ENCODE results near the gene KDM2A. TPM values are rescaled to one million over a fixed set of nuclear protein-coding genes. Genes with fewer than 3 reads are reported as not detected.

The KDM2A gene
- total and polyA plus RNA-seq, 2 experiments from 2014 or later, result 25.0 to 54.1 TPM

DNA sequence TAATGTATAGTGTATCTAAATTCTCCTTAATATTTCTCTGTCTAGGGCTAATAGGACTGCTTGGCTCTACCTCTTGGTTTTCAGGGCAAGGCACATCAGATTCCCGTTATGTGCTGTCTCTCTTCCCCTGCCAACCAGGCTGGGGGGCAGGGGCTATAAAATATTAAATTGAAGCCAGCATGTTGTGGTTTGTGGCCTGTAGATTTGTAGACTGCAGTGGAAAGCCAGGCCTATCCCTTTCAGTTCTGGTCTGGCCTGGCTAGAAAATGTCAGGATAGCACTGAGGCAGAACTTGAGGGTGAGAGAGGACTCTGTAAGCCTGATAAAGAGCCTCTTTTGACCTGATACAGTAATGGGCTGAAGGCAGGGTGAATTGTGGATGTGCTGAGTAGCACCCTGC lies 132.8 kb downstream of the KDM2A start:
- Histone ChIP-seq H3K27ac (ENCODE audit: low read depth) (no peak overlapping the region), H2AFZ (no peak overlapping the region), H3K4me3 (no peak overlapping the region), H3F3A (replicated peaks; ENCODE audit: low read depth) (peaks cover 37% of the 10 kb centered on the region), H3K36me3 (ENCODE audit: insufficient read depth) (peaks cover 85% of the 10 kb centered on the region), H3K79me2 (replicated peaks; ENCODE audit: insufficient read depth) (peaks cover 8% of the 10 kb centered on the region), H3K27me3 (ENCODE audit: insufficient read depth) (no peaks in the 10 kb centered on the region), H3K4me2 (no peak overlapping the region), H3K9me2 (ENCODE audit: insufficient read depth) (no peaks in the 10 kb centered on the region), H4K20me1 (replicated peaks; ENCODE audit: insufficient read depth) (peaks cover 54% of the 10 kb centered on the region), H3K4me1 (ENCODE audit: insufficient read depth) (no peaks in the 10 kb centered on the region)
- no peak overlapping the region for H3K27ac Mint-ChIP-seq
- H3K9me3 Mint-ChIP-seq, result no peaks in the 10 kb centered on the region
- no peaks in the 10 kb centered on the region for H3K4me1 Mint-ChIP-seq
- H3K4me3 Mint-ChIP-seq, result no peak overlapping the region
- no peak for DNase-seq (ENCODE audit: low spot score)
- no peak for ATAC-seq
- H3K36me3 Mint-ChIP-seq (ENCODE audit: low read depth), result peaks cover 98% of the 10 kb centered on the region
- TF ChIP-seq ZNF114 (CRISPR knock-in tag; IDR thresholded peaks at IDR 0.05) (no peak), EZH2phosphoT487 (IDR thresholded peaks at IDR 0.05; ENCODE audit: unreplicated experiment) (no peak), EZH2 (IDR thresholded peaks at IDR 0.05; ENCODE audit: low read depth, unreplicated experiment) (no peak), CREB1 (CRISPR knock-in tag; IDR thresholded peaks at IDR 0.05; ENCODE audit: low read depth) (no peak), POLR2AphosphoS5 (IDR thresholded peaks at IDR 0.05; ENCODE audit: low read depth) (no peak), JUNB (IDR thresholded peaks at IDR 0.05; ENCODE audit: unreplicated experiment) (no peak)
- TF ChIP-seq, protein P1, sequence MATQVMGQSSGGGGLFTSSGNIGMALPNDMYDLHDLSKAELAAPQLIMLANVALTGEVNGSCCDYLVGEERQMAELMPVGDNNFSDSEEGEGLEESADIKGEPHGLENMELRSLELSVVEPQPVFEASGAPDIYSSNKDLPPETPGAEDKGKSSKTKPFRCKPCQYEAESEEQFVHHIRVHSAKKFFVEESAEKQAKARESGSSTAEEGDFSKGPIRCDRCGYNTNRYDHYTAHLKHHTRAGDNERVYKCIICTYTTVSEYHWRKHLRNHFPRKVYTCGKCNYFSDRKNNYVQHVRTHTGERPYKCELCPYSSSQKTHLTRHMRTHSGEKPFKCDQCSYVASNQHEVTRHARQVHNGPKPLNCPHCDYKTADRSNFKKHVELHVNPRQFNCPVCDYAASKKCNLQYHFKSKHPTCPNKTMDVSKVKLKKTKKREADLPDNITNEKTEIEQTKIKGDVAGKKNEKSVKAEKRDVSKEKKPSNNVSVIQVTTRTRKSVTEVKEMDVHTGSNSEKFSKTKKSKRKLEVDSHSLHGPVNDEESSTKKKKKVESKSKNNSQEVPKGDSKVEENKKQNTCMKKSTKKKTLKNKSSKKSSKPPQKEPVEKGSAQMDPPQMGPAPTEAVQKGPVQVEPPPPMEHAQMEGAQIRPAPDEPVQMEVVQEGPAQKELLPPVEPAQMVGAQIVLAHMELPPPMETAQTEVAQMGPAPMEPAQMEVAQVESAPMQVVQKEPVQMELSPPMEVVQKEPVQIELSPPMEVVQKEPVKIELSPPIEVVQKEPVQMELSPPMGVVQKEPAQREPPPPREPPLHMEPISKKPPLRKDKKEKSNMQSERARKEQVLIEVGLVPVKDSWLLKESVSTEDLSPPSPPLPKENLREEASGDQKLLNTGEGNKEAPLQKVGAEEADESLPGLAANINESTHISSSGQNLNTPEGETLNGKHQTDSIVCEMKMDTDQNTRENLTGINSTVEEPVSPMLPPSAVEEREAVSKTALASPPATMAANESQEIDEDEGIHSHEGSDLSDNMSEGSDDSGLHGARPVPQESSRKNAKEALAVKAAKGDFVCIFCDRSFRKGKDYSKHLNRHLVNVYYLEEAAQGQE (IDR thresholded peaks at IDR 0.05; ENCODE audit: unreplicated experiment), result no peak
- TF ChIP-seq, protein P2, sequence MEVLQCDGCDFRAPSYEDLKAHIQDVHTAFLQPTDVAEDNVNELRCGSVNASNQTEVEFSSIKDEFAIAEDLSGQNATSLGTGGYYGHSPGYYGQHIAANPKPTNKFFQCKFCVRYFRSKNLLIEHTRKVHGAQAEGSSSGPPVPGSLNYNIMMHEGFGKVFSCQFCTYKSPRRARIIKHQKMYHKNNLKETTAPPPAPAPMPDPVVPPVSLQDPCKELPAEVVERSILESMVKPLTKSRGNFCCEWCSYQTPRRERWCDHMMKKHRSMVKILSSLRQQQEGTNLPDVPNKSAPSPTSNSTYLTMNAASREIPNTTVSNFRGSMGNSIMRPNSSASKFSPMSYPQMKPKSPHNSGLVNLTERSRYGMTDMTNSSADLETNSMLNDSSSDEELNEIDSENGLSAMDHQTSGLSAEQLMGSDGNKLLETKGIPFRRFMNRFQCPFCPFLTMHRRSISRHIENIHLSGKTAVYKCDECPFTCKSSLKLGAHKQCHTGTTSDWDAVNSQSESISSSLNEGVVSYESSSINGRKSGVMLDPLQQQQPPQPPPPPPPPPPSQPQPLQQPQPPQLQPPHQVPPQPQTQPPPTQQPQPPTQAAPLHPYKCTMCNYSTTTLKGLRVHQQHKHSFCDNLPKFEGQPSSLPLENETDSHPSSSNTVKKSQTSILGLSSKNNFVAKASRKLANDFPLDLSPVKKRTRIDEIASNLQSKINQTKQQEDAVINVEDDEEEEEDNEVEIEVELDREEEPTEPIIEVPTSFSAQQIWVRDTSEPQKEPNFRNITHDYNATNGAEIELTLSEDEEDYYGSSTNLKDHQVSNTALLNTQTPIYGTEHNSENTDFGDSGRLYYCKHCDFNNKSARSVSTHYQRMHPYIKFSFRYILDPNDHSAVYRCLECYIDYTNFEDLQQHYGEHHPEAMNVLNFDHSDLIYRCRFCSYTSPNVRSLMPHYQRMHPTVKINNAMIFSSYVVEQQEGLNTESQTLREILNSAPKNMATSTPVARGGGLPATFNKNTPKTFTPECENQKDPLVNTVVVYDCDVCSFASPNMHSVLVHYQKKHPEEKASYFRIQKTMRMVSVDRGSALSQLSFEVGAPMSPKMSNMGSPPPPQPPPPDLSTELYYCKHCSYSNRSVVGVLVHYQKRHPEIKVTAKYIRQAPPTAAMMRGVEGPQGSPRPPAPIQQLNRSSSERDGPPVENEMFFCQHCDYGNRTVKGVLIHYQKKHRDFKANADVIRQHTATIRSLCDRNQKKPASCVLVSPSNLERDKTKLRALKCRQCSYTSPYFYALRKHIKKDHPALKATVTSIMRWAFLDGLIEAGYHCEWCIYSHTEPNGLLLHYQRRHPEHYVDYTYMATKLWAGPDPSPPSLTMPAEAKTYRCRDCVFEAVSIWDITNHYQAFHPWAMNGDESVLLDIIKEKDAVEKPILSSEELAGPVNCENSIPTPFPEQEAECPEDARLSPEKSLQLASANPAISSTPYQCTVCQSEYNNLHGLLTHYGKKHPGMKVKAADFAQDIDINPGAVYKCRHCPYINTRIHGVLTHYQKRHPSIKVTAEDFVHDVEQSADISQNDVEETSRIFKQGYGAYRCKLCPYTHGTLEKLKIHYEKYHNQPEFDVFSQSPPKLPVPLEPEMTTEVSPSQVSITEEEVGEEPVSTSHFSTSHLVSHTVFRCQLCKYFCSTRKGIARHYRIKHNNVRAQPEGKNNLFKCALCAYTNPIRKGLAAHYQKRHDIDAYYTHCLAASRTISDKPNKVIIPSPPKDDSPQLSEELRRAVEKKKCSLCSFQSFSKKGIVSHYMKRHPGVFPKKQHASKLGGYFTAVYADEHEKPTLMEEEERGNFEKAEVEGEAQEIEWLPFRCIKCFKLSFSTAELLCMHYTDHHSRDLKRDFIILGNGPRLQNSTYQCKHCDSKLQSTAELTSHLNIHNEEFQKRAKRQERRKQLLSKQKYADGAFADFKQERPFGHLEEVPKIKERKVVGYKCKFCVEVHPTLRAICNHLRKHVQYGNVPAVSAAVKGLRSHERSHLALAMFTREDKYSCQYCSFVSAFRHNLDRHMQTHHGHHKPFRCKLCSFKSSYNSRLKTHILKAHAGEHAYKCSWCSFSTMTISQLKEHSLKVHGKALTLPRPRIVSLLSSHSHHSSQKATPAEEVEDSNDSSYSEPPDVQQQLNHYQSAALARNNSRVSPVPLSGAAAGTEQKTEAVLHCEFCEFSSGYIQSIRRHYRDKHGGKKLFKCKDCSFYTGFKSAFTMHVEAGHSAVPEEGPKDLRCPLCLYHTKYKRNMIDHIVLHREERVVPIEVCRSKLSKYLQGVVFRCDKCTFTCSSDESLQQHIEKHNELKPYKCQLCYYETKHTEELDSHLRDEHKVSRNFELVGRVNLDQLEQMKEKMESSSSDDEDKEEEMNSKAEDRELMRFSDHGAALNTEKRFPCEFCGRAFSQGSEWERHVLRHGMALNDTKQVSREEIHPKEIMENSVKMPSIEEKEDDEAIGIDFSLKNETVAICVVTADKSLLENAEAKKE (CRISPR knock-in tag; IDR thresholded peaks at IDR 0.05), result no peak
- peaks cover 11% of the 10 kb centered on the region for H3K27me3 Mint-ChIP-seq (ENCODE audit: insufficient read depth, low read depth, poor library complexity)

All from GM23338 (cell line).